Hair follicular keratinocyte (primary cell): ENCODE results near the gene MPC1L. TPM values are rescaled to one million over a fixed set of nuclear protein-coding genes. Genes with fewer than 3 reads are reported as not detected.

Source experiments
- total RNA-seq: library from RNA; depleted of rRNA; stranded (reverse); fragments of >200 nt; gene quantifications from 2 replicates; pipeline ENCODE4 v1.2.3, GENCODE V29; 2015

MPC1L gene
- not detected in 2 replicates for total RNA-seq

DNA sequence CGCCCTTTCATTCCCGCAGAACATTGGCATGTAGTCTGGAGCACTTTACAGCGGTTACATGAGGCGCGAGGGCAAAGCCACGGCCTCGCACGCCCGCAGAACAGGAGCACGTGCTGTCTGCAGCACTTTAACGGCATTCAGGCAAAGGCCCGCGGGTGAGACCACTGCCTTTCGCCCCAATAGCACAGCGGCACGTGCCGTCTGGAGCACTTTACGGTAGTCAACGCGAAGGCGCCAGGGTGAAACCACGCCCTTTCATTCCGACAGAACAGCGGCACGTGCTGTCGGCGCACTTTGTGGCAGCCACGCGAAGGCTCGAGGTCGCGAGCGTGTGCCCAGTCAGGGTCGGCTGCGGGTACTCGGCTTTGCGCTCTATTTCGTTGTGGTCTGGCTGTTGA lies at the start of gene MPC1L:
Gene MPC1L, plus strand, starts transcription at position 290 of the 398 bp plus-strand sequence. CDS start 138 bp downstream, outside the sequence.

DNA sequence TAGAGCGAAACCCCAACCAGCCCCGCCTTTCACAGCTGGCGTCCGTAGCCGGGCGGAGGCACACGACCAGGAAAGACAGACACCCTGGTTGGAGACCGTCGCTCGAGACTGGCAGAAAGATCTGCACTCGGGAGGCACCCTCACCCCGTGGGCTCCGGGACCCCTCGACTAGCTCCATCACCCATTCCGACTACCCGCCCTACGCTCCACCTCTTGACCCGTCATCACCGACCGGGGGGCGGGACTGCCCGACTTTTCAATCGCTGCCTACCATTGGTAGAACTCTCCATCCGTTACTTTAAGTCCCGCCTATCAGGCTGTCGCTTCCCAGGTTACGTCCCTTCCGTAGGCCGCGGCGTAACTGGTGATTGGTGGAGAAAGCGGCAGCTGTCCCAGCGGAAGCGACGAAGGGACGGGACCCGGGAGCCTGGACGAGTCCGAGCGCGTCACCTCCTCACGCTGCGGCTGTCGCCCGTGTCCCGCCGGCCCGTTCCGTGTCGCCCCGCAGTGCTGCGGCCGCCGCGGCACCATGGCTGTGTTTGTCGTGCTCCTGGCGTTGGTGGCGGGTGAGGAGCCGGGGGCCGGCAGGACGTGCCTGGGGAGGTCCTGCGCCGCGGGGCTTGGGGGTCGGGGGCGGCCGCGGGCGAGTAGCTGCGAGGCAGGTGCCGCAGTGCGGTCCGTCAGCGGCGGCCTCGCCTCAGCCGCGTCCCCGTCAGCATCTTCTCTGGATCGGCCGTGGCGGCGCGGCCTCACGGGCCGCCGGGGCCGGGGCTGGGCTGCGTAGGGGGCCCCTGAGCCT lies 42.5 kb upstream of the MPC1L start, which contains the start of gene ATP6AP2:
Gene ATP6AP2, plus strand, starts transcription at position 434 of the 799 bp plus-strand sequence. Its CDS starts 96 bp downstream, at position 530.

GRCh38 chrX:40647307-40648197 lies 24.3 kb downstream of the MPC1L start, which contains the start of gene CXorf38:
TSS of gene CXorf38 (minus strand) at chrX:40647561. CDS start at chrX:40647520, 41 bp downstream.

Other genes starting within 250 kb of the MPC1L start
- 82.5 and 131 TPM in 2 replicates for gene ATP6AP2, start 42.5 kb upstream of the MPC1L start, total RNA-seq
- gene CXorf38, start 24.1 kb downstream of the MPC1L start, total RNA-seq = 17.4 and 26.2 TPM in 2 replicates
- gene MED14, start 112.1 kb downstream of the MPC1L start, total RNA-seq = 15.3 and 17.2 TPM in 2 replicates